SU-DHL-6 (cell line): Measurements from ENCODE around the gene NDUFA12.

Experiments used
- EZH2phosphoT487 ChIP-seq: fragments of 200-600 bp; sonication (generic), shearing (Covaris generic); conservative IDR thresholded peaks from 2 replicates; pipeline ENCODE4 v1.6.1; 2018; ENCODE audit warnings: mild to moderate bottlenecking, antibody characterized with exemption, low read length, moderate library complexity, mixed read lengths
- TF ChIP-seq, protein P1 (sequence below): fragments of 200-600 bp; sonication (generic); IDR thresholded peaks from one replicate; pipeline ENCODE4 v1.5.1; 2017; ENCODE audit warnings: antibody characterized with exemption, mild to moderate bottlenecking, low read length, moderate library complexity; ENCODE audit not compliant: insufficient read depth, poor library complexity, severe bottlenecking

- TF ChIP-seq, protein P1, sequence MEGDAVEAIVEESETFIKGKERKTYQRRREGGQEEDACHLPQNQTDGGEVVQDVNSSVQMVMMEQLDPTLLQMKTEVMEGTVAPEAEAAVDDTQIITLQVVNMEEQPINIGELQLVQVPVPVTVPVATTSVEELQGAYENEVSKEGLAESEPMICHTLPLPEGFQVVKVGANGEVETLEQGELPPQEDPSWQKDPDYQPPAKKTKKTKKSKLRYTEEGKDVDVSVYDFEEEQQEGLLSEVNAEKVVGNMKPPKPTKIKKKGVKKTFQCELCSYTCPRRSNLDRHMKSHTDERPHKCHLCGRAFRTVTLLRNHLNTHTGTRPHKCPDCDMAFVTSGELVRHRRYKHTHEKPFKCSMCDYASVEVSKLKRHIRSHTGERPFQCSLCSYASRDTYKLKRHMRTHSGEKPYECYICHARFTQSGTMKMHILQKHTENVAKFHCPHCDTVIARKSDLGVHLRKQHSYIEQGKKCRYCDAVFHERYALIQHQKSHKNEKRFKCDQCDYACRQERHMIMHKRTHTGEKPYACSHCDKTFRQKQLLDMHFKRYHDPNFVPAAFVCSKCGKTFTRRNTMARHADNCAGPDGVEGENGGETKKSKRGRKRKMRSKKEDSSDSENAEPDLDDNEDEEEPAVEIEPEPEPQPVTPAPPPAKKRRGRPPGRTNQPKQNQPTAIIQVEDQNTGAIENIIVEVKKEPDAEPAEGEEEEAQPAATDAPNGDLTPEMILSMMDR = no peak
- no peak for TF ChIP-seq EZH2phosphoT487
Measured at GRCh38 chr12:94972795-94973194, 30.7 kb downstream of the NDUFA12 start.
